GM20431 (cell line): ENCODE measurements around the gene FRG1.
"Not testable (repeated sequence)": the region's sequence is repeated elsewhere in the genome, so short reads cannot be mapped to it uniquely, and the experiment has no call there.

Experiments
- in situ Hi-C: fragments of 300-500 bp; cut with MseI, MboI; formaldehyde crosslinking; loops from one replicate; pipeline ENCODE4 v1.15.0; 2020; ENCODE audit warnings: low sequenced_read_pairs; ENCODE audit not compliant: unreplicated experiment

The FRG1 gene

GRCh38 chr4:189940178-189941004, at the start of gene FRG1:
Gene FRG1 (plus strand): TSS chr4:189940872. CDS start chr4:189941010, 138 bp downstream.
- in situ Hi-C loops: no loop called here

- in situ Hi-C loops: no loop called here
Observed at GRCh38 chr4:189897667-189898066, 43.0 kb upstream of the FRG1 start.

GRCh38 chr4:189899481-189900015, 41.1 kb upstream of the FRG1 start:
- in situ Hi-C loops: not testable (repeated sequence)

GRCh38 chr4:189904420-189905027, 36.1 kb upstream of the FRG1 start:
- in situ Hi-C loops: not testable (repeated sequence)

- in situ Hi-C loops: no loop called here
Observed at GRCh38 chr4:189912170-189912569, 28.5 kb upstream of the FRG1 start.

GRCh38 chr4:189917161-189917891, 23.3 kb upstream of the FRG1 start:
- in situ Hi-C loops: no loop called here

- in situ Hi-C loops: no loop called here
Observed at GRCh38 chr4:189921058-189921457, 19.6 kb upstream of the FRG1 start.

GRCh38 chr4:189926742-189927141, 13.9 kb upstream of the FRG1 start:
- in situ Hi-C loops: not testable (repeated sequence)

- in situ Hi-C loops: no loop called here
Observed at GRCh38 chr4:189941005-189941450, 356 bp downstream of the FRG1 start.

GRCh38 chr4:189942412-189942811, 1.7 kb downstream of the FRG1 start:
- in situ Hi-C loops: not testable (repeated sequence)

GRCh38 chr4:189944077-189944476, 3.4 kb downstream of the FRG1 start:
- in situ Hi-C loops: not testable (repeated sequence)

GRCh38 chr4:189946906-189947305, 6.2 kb downstream of the FRG1 start:
- in situ Hi-C loops: not testable (repeated sequence)

GRCh38 chr4:189948486-189948885, 7.8 kb downstream of the FRG1 start:
- in situ Hi-C loops: not testable (repeated sequence)

GRCh38 chr4:189969291-189969690, 28.6 kb downstream of the FRG1 start:
- in situ Hi-C loops: not testable (repeated sequence)

GRCh38 chr4:189973646-189974045, 33.0 kb downstream of the FRG1 start:
- in situ Hi-C loops: no loop called here

- in situ Hi-C loops: no loop called here
Observed at GRCh38 chr4:189974056-189974455, 33.4 kb downstream of the FRG1 start.

GRCh38 chr4:189979196-189980047, 38.8 kb downstream of the FRG1 start:
- in situ Hi-C loops: no loop called here

- in situ Hi-C loops: not testable (repeated sequence)
Observed at GRCh38 chr4:189980292-189980691, 39.6 kb downstream of the FRG1 start.

GRCh38 chr4:189981970-189982369, 41.3 kb downstream of the FRG1 start:
- in situ Hi-C loops: no loop called here
